GM13976 (cell line): ENCODE data around the gene EIF4G3.

ENCODE experiments used
- DNase-seq: peaks from one replicate; pipeline ENCODE4 v3.0.0; 2012; ENCODE audit warnings: low spot score
- CTCF ChIP-seq: IDR thresholded peaks from 2 replicates; pipeline ENCODE4 v1.5.1; 2012; ENCODE audit warnings: borderline replicate concordance, mild to moderate bottlenecking; ENCODE audit not compliant: insufficient read depth; ENCODE audit errors: extremely low read depth, missing control alignments, control extremely low read depth
- in situ Hi-C: fragments of 300-500 bp; cut with MboI; formaldehyde crosslinking; loops from one replicate; pipeline ENCODE4 v1.12.0; 2022; ENCODE audit warnings: low sequenced_read_pairs, mixed read lengths, inconsistent platforms; ENCODE audit not compliant: unreplicated experiment

The EIF4G3 gene

GRCh38 chr1:21037091-21037490, 139.6 kb downstream of the EIF4G3 start:
- in situ Hi-C loops = no loop called here
- no peak for TF ChIP-seq CTCF

GRCh38 chr1:21035794-21036193, 140.9 kb downstream of the EIF4G3 start:
- in situ Hi-C loops = no loop called here
- DNase-seq = no peak
- no peak for TF ChIP-seq CTCF

More at GRCh38 chr1:21037091-21037490, 139.6 kb downstream of the EIF4G3 start:
- no peak for DNase-seq

- TF ChIP-seq CTCF = no peak
- in situ Hi-C loops = no loop called here
- DNase-seq = no peak
These were observed 141.7 kb downstream of the EIF4G3 start for GRCh38 chr1:21034725-21035628.

GRCh38 chr1:21032741-21033140, 144.0 kb downstream of the EIF4G3 start:
- DNase-seq = no peak
- TF ChIP-seq CTCF = no peak
- in situ Hi-C loops = no loop called here

- DNase-seq = no peak
- TF ChIP-seq CTCF = no peak
- in situ Hi-C loops = no loop called here
These were observed 146.5 kb downstream of the EIF4G3 start for GRCh38 chr1:21030181-21030580.

- TF ChIP-seq CTCF = no peak
- DNase-seq = no peak
- in situ Hi-C loops = no loop called here
These were observed 148.1 kb downstream of the EIF4G3 start for GRCh38 chr1:21028520-21029145.
